ENCODE measurements around the gene GGCT.

GRCh38 chr7:30466266-30466665 is 38.4 kb downstream of the GGCT start:
- TF ChIP-seq, protein P1, sequence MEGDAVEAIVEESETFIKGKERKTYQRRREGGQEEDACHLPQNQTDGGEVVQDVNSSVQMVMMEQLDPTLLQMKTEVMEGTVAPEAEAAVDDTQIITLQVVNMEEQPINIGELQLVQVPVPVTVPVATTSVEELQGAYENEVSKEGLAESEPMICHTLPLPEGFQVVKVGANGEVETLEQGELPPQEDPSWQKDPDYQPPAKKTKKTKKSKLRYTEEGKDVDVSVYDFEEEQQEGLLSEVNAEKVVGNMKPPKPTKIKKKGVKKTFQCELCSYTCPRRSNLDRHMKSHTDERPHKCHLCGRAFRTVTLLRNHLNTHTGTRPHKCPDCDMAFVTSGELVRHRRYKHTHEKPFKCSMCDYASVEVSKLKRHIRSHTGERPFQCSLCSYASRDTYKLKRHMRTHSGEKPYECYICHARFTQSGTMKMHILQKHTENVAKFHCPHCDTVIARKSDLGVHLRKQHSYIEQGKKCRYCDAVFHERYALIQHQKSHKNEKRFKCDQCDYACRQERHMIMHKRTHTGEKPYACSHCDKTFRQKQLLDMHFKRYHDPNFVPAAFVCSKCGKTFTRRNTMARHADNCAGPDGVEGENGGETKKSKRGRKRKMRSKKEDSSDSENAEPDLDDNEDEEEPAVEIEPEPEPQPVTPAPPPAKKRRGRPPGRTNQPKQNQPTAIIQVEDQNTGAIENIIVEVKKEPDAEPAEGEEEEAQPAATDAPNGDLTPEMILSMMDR (IDR thresholded peaks at IDR 0.05; ENCODE audit: insufficient read depth, low read length, poor library complexity, severe bottlenecking): no peak
- no peak for TF ChIP-seq EZH2phosphoT487 (conservative IDR thresholded peaks at IDR 0.05; ENCODE audit: low read length)
